WTC11 (cell line): ENCODE measurements around the gene HDLBP. TPM values are rescaled to one million over a fixed set of nuclear protein-coding genes. Genes with fewer than 3 reads are reported as not detected.
A peak's percentile ranks its signal among the peaks of the same experiment; 100 is the strongest.

ENCODE experiments used
- ATAC-seq: fragments of 200-7000 bp; cut with Tn5 transposase; 2 replicates; pipeline ENCODE4 v1.10.0; 2021; ENCODE audit warnings: mild to moderate bottlenecking, moderate library complexity
- CTCF ChIA-PET: fragments of 300-600 bp; sonication (Branson Sonifier 250); formaldehyde crosslinking; loops from one replicate; lab custom pipeline; 2021; ENCODE audit warnings: antibody characterized with exemption; lab: Charles Lee
- POLR2A ChIA-PET: fragments of 350-600 bp; sonication (Branson Sonifier 250); formaldehyde crosslinking; loops from one replicate; lab custom pipeline; 2021; ENCODE audit warnings: antibody characterized with exemption; lab: Charles Lee
- DNase-seq: peaks from one replicate; pipeline ENCODE4 v3.0.0; 2021; ENCODE audit warnings: low spot score
- H3K27ac Mint-ChIP-seq: 2 replicates; pipeline ENCODE4 v1.8.0; 2021; ENCODE audit warnings: mixed read lengths
- H3K27me3 Mint-ChIP-seq: 2 replicates; pipeline ENCODE4 v1.8.0; 2021; ENCODE audit warnings: low read depth, mild to moderate bottlenecking, moderate library complexity, mixed read lengths
- H3K36me3 Mint-ChIP-seq: 2 replicates; pipeline ENCODE4 v1.8.0; 2021; ENCODE audit warnings: mixed read lengths
- H3K4me1 Mint-ChIP-seq: 2 replicates; pipeline ENCODE4 v1.8.0; 2022; ENCODE audit warnings: mixed read lengths
- H3K4me3 Mint-ChIP-seq: 2 replicates; pipeline ENCODE4 v1.8.0; 2021; ENCODE audit warnings: mild to moderate bottlenecking, moderate library complexity, mixed read lengths
- H3K9me3 Mint-ChIP-seq: 2 replicates; pipeline ENCODE4 v1.8.0; 2021; ENCODE audit warnings: mixed read lengths
- AR ChIP-seq: fragments of 250-450 bp; sonication (Bioruptor Pico); IDR thresholded peaks from 2 replicates; pipeline ENCODE4 v1.9.0; 2021; ENCODE audit warnings: mild to moderate bottlenecking
- ATF2 ChIP-seq: sonication (generic); formaldehyde crosslinking; IDR thresholded peaks from 2 replicates; pipeline ENCODE4 v1.8.1; 2022; ENCODE audit warnings: low read depth, missing genetic modification reagents, borderline replicate concordance
- CREB1 ChIP-seq: sonication (generic); formaldehyde crosslinking; IDR thresholded peaks from 2 replicates; pipeline ENCODE4 v1.8.0; 2023; ENCODE audit warnings: mild to moderate bottlenecking, missing genetic modification reagents
- GRHL2 ChIP-seq: fragments of 250-450 bp; sonication (Bioruptor Pico); IDR thresholded peaks from 2 replicates; pipeline ENCODE4 v1.8.0; 2022; ENCODE audit warnings: mild to moderate bottlenecking, moderate library complexity; ENCODE audit not compliant: insufficient replicate concordance, severe bottlenecking
- MYBL2 ChIP-seq: sonication (generic); formaldehyde crosslinking; IDR thresholded peaks from 2 replicates; pipeline ENCODE4 v1.8.1; 2023; ENCODE audit warnings: mild to moderate bottlenecking, moderate library complexity, missing genetic modification reagents
- NR1H2 ChIP-seq: sonication (generic); formaldehyde crosslinking; IDR thresholded peaks from 2 replicates; pipeline ENCODE4 v1.9.0; 2021; ENCODE audit warnings: mild to moderate bottlenecking, moderate library complexity, missing genetic modification reagents
- NR3C1 ChIP-seq: sonication (generic); formaldehyde crosslinking; conservative IDR thresholded peaks from 2 replicates; pipeline ENCODE4 v1.8.1; 2023; ENCODE audit warnings: low read depth, mild to moderate bottlenecking, missing genetic modification reagents
- PRDM15 ChIP-seq: sonication (generic); formaldehyde crosslinking; IDR thresholded peaks from 2 replicates; pipeline ENCODE4 v1.8.0; 2022; ENCODE audit warnings: missing genetic modification reagents
- PRRX2 ChIP-seq: fragments of 250-450 bp; sonication (Bioruptor Pico); IDR thresholded peaks from 2 replicates; pipeline ENCODE4 v1.8.0; 2021; ENCODE audit warnings: mild to moderate bottlenecking
- SOX15 ChIP-seq: fragments of 250-450 bp; sonication (Bioruptor Pico); IDR thresholded peaks from 2 replicates; pipeline ENCODE4 v1.9.0; 2021; ENCODE audit warnings: mild to moderate bottlenecking
- SP1 ChIP-seq: sonication (generic); formaldehyde crosslinking; conservative IDR thresholded peaks from 2 replicates; pipeline ENCODE4 v1.8.1; 2022; ENCODE audit warnings: missing genetic modification reagents
- STAT6 ChIP-seq: sonication (generic); formaldehyde crosslinking; conservative IDR thresholded peaks from 2 replicates; pipeline ENCODE4 v1.8.1; 2023; ENCODE audit warnings: mild to moderate bottlenecking, low read depth, missing genetic modification reagents, moderate library complexity
- TEAD1 ChIP-seq: sonication (generic); formaldehyde crosslinking; IDR thresholded peaks from 2 replicates; pipeline ENCODE4 v1.8.0; 2022; ENCODE audit warnings: mild to moderate bottlenecking, missing genetic modification reagents
- TEAD4 ChIP-seq: sonication (generic); formaldehyde crosslinking; IDR thresholded peaks from 2 replicates; pipeline ENCODE4 v1.8.0; 2022; ENCODE audit warnings: mild to moderate bottlenecking, missing genetic modification reagents
- TP53 ChIP-seq: sonication (generic); formaldehyde crosslinking; IDR thresholded peaks from 2 replicates; pipeline ENCODE4 v1.8.1; 2023; ENCODE audit warnings: mild to moderate bottlenecking, missing genetic modification reagents
- ZNF281 ChIP-seq: sonication (generic); formaldehyde crosslinking; IDR thresholded peaks from 2 replicates; pipeline ENCODE4 v1.8.0; 2023; ENCODE audit warnings: mild to moderate bottlenecking, missing genetic modification reagents
- ZNF512 ChIP-seq: sonication (generic); formaldehyde crosslinking; IDR thresholded peaks from 2 replicates; pipeline ENCODE4 v1.8.1; 2022; ENCODE audit warnings: missing genetic modification reagents, borderline replicate concordance
- ZNF532 ChIP-seq: fragments of 250-450 bp; sonication (Bioruptor Pico); IDR thresholded peaks from 2 replicates; pipeline ENCODE4 v1.9.0; 2021; ENCODE audit warnings: mild to moderate bottlenecking, borderline replicate concordance
- total RNA-seq: library from RNA; stranded (reverse); gene quantifications from 3 replicates; pipeline ENCODE4 v1.2.3, GENCODE V29; 2021

HDLBP gene
- total RNA-seq, 1 experiment from 2014 or later, result 368 TPM

- ChIA-PET POLR2A (no interaction called here), CTCF (no interaction called here)
- peak; percentile 43; the same call in 1 of the 2 replicates for ATAC-seq
- Mint-ChIP-seq H3K4me1 (peaks cover 36% of the 10 kb centered on the region), H3K9me3 (no peaks in the 10 kb centered on the region), H3K27ac (peak overlapping the region; percentile 64), H3K27me3 (no peaks in the 10 kb centered on the region), H3K4me3 (no peak overlapping the region), H3K36me3 (peaks cover 5% of the 10 kb centered on the region; the same call in 1 of the 2 replicates)
- no peak for TF ChIP-seq MYBL2 (CRISPR knock-in tag)
- TF ChIP-seq CREB1 (CRISPR knock-in tag), result no peak
- TF ChIP-seq TEAD4 (CRISPR knock-in tag), result no peak
- TF ChIP-seq GRHL2, result no peak
- no peak for TF ChIP-seq ATF2 (CRISPR knock-in tag)
- no peak for TF ChIP-seq SOX15
- no peak for TF ChIP-seq PRDM15 (CRISPR knock-in tag)
- TF ChIP-seq ZNF512 (CRISPR knock-in tag), result no peak
- no peak for TF ChIP-seq SP1 (CRISPR knock-in tag)
- no peak for TF ChIP-seq TEAD1 (CRISPR knock-in tag)
- TF ChIP-seq TP53 (CRISPR knock-in tag), result no peak
- TF ChIP-seq NR3C1, result no peak
- no peak for TF ChIP-seq PRRX2 (CRISPR knock-in tag)
- TF ChIP-seq ZNF532 (CRISPR knock-in tag), result no peak
- TF ChIP-seq NR1H2 (CRISPR knock-in tag), result no peak
- TF ChIP-seq STAT6, result no peak
- TF ChIP-seq ZNF281, result no peak
- TF ChIP-seq AR (CRISPR knock-in tag), result no peak
- peak; percentile 28 for DNase-seq
Observed at GRCh38 chr2:241300000-241300399, 15.5 kb downstream of the HDLBP start.
